Raji (cell line): ENCODE measurements around the gene KCNAB1.

Experiments used
- POLR2A ChIP-seq: IDR thresholded peaks from 2 replicates; pipeline ENCODE4 v1.6.1; 2011; ENCODE audit warnings: low read depth, low read length, control low read depth; ENCODE audit not compliant: insufficient read depth

The KCNAB1 gene

GRCh38 chr3:156356537-156357363 is 236.4 kb downstream of the KCNAB1 start:
- no peak for TF ChIP-seq POLR2A

- no peak for TF ChIP-seq POLR2A
These were observed 237.9 kb downstream of the KCNAB1 start for GRCh38 chr3:156358232-156358631.

GRCh38 chr3:156359368-156359767 is 239.0 kb downstream of the KCNAB1 start:
- TF ChIP-seq POLR2A, result no peak

GRCh38 chr3:156360083-156360482 is 239.7 kb downstream of the KCNAB1 start:
- no peak for TF ChIP-seq POLR2A

GRCh38 chr3:156360963-156361362 is 240.6 kb downstream of the KCNAB1 start:
- no peak for TF ChIP-seq POLR2A

GRCh38 chr3:156366559-156366958 is 246.2 kb downstream of the KCNAB1 start:
- no peak for TF ChIP-seq POLR2A

GRCh38 chr3:156368189-156368588 is 247.8 kb downstream of the KCNAB1 start:
- no peak for TF ChIP-seq POLR2A

GRCh38 chr3:156371701-156372100 is 251.3 kb downstream of the KCNAB1 start:
- TF ChIP-seq POLR2A, result no peak

- no peak for TF ChIP-seq POLR2A
These were observed 252.7 kb downstream of the KCNAB1 start for GRCh38 chr3:156373095-156373494.

GRCh38 chr3:156373654-156374053 is 253.3 kb downstream of the KCNAB1 start:
- no peak for TF ChIP-seq POLR2A

GRCh38 chr3:156376199-156376598 is 255.8 kb downstream of the KCNAB1 start:
- no peak for TF ChIP-seq POLR2A

- TF ChIP-seq POLR2A, result no peak
These were observed 256.9 kb downstream of the KCNAB1 start for GRCh38 chr3:156377266-156377665.

GRCh38 chr3:156377718-156378117 is 257.3 kb downstream of the KCNAB1 start:
- no peak for TF ChIP-seq POLR2A

- no peak for TF ChIP-seq POLR2A
These were observed 258.5 kb downstream of the KCNAB1 start for GRCh38 chr3:156378871-156379270.

GRCh38 chr3:156379327-156379726 is 258.9 kb downstream of the KCNAB1 start:
- TF ChIP-seq POLR2A, result no peak

GRCh38 chr3:156381253-156381652 is 260.9 kb downstream of the KCNAB1 start:
- TF ChIP-seq POLR2A, result no peak
